ENCODE measurements around the gene TM6SF1. TPM values are rescaled to one million over a fixed set of nuclear protein-coding genes. Genes with fewer than 3 reads are reported as not detected.

The TM6SF1 gene
- total RNA-seq, 1 donor from 2014 or later: 28.7 TPM

Small RNA genes lying within 50 kb of the gene (small RNA-seq; reads per million reads assigned to genes)
- gene MIR4515: not detected

Other genes with a start within 250 kb of the TM6SF1 start
- 11.0 TPM for gene HOMER2, start 154.9 kb upstream of the TM6SF1 start, total RNA-seq
- 26.1 TPM for gene RAMAC, start 121.4 kb upstream of the TM6SF1 start, total RNA-seq
- gene C15orf40, start 96.0 kb upstream of the TM6SF1 start, total RNA-seq: 18.3 TPM
- gene BTBD1, start 40.4 kb upstream of the TM6SF1 start, total RNA-seq: 99.7 TPM
- gene HDGFL3, start 100.2 kb downstream of the TM6SF1 start, total RNA-seq: 11.5 TPM
- 1.6 TPM for gene BNC1, start 177.0 kb downstream of the TM6SF1 start, total RNA-seq

Measured in skeletal muscle tissue (tissue), 2 donors.